ENCODE measurements around the gene CD8A. TPM values are rescaled to one million over a fixed set of nuclear protein-coding genes. Genes with fewer than 3 reads are reported as not detected.
"Not testable (repeated sequence)": the region's sequence is repeated elsewhere in the genome, so short reads cannot be mapped to it uniquely, and the experiment has no call there.

CD8A gene
- polyA plus RNA-seq (ENCODE audit: insufficient read length in 4 of 4) = 1 to 10 TPM in 1 of 4 donors, under 1 TPM in 3; 0.18 to 1.0 (median 0.21) TPM

DNA sequence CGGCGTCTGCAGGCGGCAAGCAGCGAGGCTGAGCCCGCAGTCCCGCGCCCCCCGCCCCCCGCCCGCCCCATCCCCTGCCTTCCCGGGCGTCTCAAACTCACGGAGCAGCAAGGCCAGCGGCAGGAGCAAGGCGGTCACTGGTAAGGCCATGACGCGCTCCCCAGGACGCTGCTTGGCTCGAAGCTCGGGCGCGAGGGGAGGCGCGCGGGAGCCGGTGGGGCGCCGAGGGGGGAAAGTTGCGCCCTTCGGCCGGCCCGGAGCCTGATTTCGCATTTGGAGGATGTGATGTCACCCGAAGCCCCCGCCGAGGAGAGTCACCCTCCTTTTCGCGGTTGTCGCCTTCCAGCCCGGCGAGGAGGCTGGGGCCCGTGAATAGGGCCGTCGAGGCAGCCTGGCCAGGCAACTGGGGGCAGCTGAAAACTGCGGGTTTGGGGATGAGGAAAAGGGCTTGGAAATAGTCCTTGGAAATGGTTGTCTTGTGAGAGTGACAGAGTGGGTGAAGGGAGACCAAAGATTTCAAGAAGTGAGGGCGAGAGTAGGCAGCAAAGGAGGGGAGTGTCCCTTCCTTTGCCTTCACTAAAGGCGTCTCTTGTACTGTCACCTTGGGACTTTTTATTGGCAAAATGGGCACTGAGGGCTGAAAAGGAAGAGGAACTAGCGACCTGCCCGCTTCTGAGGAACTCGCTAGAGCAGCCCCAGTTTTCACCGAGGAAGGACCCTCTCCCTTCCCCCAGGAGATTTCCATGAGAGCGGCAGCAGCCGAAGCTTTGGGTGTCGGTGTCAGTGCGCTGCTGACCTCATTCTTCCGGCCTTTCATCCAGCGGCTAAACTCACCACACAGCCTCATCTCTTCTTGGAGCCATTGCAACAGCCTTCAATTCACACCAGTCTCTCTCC lies at the start of gene CD8A:
CD8A (minus strand) TSS at position 238 of the 897 bp plus-strand sequence; CDS start at position 150, 88 bp downstream.
- no peak for DNase-seq (ENCODE audit: low read depth in 4 of 4, low spot score in 3 of 4)

DNA sequence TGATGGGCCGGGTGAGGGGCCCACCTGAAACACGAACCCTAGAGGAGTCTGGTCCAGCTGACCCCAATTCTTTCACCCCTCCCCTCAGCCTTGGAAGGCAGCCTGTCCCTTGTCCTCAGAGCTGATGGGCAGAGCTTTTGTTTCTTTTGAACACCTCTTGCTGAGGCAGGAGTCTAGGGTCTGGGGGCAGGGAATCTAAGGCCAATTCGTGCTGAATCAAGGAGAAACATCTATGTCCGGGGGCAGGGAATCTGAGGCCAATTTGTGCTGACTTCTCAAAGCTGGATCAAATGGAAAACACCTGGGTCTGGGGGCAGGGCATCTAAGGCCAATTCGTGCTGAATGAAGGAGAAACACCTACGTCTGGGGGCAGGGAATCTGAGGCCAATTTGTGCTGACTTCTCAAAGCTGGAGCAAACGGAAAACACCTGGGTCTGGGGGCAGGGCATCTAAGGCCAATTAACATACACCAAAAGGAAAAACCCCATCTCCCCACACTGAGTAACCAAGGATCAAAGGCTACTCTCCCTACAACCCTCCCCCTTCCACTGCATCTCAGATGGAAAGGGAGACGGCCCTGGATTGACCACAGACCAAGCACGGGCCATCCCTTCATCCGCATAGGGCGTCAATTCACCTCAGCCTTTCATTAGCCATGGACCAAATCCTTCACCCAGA lies 49.3 kb upstream of the CD8A start:
- DNase-seq (ENCODE audit: low read depth in 4 of 4, low spot score in 3 of 4) = not testable (repeated sequence)

DNA sequence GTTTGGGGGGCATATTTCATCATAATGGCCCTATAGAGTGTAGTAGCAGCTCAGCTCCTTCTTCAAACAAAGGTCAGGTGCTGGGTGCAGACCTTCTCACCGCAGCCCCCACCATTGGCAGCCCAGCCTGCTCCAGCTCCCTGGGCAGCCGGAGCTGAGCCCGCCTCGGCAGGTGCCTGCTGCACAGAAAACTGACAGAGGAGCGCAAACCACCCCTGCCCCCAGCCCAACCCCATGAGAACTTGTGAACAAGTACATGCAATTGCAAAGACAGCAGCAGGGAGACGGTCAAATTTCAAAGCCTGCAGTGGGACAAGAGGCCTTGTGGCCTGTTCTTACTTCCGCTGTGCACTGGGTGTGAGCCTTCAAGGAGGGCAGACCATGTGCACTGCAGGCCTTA lies 48.7 kb upstream of the CD8A start:
- not testable (repeated sequence) for DNase-seq (ENCODE audit: low read depth in 4 of 4, low spot score in 3 of 4)

DNA sequence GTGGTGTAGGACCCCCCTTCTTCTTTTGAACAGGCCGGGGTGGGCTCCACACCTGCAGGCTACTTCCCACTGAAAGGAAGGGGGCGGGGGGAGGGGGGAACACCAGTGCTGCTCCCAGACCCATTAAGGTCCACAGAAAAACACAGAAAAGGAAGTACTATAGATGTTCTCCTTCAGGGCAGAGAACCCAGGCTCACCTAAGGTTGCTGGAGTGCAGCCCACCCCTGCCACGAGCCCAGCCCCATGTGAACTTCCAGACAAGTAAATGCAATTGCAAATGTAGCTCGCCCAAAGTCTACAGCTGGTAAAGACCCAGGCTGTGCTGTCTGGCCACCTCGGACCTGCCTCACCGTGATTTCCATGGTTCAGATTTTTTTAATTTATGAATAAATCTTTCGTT lies 47.0 kb upstream of the CD8A start:
- DNase-seq (ENCODE audit: low read depth in 4 of 4, low spot score in 3 of 4) = not testable (repeated sequence)

DNA sequence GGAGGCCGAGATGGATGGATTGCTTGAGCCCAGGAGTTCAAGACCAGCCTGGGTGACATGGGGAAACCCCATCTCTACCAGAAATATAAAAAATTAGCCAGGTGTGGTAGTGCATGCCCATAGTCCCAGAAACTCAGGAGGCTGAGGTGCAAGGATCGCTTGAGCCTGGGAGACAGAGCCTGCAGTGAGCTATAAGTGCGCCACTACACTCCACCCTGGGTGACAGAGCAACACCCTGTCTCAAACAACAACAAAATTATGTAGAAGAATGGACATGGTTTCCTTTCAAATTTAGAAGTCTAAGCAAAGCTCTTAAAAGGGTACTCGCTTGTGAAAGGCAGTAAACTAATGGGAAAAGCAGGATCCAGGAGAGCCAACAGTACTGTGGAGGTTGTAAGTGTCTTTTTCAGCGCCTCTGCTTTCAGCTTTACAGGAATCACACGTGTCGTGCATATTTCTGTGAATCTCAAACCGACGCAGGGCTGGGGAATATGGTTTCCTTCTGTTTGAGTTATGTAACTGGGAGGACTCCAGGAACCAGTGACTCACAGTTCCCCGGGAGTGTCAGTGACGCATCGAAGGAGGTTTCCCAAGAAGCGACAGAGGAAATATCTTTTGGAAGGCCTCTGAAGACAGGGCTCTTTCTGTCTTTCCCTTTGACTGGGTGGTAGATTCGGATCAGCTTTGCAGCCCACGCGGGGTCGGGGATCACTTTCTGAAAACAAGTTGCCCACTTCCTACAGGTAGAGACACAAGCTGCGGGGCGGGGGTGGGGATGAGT lies 46.4 kb upstream of the CD8A start:
- not testable (repeated sequence) for DNase-seq (ENCODE audit: low read depth in 4 of 4, low spot score in 3 of 4)

DNA sequence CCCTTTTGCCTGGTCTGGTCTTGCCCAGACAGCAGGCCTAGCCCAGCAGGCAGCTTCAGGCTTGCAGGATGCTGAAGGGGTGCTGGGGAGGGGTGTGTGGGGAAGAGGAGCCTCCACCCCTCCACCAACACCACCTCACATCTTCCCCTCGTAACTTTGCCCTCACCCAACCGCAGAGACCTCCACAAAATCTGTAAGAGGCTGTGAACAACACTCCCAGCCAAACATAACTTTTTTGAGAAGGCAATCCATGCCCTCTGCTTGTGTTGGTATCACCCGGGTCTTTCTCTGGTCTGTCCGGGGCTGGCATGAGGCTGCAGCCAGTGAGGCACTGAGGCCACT lies 44.8 kb upstream of the CD8A start:
- DNase-seq (ENCODE audit: low read depth in 4 of 4, low spot score in 3 of 4) = not testable (repeated sequence)

DNA sequence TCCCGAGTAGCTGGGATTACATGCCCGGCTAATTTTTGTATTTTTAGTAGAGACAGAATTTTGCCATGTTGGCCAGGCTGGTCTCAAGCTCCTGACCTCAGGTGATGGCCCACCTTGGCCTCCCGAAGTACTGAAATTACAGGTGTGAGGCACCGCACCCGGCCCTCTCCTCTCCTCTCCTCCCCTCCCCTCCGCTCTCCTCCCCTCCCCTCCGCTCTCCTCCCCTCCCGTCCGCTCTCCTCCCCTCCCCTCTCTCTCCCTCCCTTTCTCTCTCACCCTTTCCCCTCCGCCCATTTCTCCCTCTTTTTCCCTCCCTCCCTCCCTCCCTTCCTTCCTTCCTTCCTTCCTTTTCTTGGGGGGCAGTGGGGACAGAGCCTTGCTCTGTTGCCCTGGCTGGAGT lies 42.6 kb upstream of the CD8A start:
- DNase-seq (ENCODE audit: low read depth in 4 of 4, low spot score in 3 of 4) = no peak

DNA sequence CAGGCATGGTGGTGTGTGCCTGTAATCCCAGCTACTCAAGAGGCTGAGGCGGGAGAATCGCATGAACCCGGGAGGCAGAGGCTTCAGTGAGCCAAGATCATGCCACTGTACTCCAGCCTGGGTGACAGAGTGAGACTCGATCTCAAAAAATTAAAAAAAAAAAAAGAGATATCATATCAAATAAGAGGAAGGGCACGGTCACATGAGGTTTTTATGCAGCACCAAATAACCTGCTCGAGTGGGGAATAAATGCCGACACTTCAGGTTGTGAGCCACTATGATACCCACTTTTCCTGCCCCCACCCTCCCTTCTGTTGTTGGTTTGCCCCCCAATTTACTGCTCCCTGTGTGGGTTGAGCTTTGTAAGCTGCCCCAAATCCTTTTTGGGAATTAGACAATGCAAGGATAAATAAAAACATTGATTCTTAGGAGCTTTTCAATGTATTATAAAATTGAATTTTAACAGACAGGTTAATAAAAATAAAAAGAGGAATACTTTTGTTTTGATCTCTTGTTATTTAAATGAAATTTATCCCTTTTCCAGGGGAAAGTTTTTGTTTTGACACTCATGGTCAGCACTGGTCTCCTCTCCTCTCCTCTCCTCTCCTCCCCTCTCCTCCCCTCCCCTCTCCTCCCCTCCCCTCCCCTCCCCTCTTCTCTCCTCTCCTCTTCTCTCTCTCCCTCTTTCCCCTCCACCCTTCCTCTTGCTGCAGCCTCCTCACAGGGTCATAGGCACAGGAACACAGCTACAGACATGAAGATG lies 41.8 kb upstream of the CD8A start:
- no peak for DNase-seq (ENCODE audit: low read depth in 4 of 4, low spot score in 3 of 4)

DNA sequence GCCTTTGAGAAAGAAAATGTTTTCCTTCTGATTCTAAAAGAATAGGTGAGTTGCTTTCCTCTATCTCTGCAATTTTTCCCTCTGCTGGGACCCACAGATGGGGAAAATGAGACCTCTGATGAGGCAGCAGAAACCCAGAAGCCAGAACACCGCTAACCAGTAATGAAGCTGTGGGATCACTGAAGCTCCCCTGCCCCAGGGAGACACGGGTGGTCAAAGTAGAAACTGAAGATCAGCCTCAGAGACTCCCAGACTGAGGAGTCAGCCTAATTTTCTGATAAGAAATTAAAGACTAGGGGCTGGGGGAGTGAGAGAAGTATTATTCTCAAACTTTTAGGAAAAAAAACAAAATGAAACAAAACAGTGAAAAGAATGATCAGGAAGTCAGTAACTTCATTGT lies 40.8 kb upstream of the CD8A start:
- no peak for DNase-seq (ENCODE audit: low read depth in 4 of 4, low spot score in 3 of 4)

DNA sequence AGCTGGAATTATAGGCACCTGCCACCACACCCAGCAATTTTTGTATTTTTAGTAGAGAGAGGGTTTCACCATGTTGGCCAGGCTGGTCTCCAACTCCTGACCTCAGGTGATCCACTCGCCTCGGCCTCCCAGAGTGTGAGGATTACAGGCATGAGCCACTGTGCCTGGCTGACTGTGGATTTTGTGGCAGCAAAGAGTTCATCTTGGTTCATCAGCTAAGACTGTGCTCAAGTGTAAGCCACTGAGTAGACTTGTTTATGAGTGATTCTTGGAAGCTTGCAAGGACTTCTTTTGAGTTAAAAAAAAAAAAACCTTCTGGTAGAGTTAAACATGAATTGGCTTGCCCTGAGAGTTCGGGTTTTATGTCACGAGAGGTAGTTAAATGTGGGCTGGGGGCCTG lies 36.2 kb upstream of the CD8A start:
- no peak for DNase-seq (ENCODE audit: low read depth in 4 of 4, low spot score in 3 of 4)

DNA sequence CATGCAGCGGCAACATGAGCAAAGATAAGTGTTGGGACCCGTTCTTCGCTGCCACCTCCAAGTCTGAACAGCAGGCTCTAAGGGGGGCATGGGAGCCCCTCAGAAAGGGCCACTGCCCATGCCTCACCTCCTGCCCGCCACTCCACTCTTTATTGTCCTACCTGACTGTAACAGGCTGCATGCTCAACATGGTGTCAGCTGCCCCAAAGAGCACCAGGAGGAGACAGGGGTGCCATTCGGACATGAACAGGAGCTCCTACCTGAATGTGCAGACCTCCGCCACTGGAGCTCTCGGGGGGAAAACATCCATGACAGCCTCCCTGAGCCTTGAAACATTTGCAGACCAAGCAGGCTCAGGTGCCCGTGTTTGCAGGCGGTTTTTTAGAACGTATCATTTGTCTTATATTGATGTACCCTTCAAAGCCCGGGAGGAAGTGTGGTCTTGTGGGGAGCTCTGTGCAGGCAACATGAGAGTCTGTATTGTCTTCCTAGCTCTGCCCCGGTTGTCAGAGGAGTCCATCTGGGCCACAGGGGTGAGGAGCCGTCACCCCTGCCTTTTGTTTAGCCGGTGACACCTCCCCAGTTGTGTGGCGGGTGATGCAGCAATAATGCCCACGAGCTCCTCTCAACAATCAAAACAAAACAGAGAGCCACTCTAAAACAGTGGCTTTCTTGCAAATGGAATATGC lies 35.1 kb upstream of the CD8A start:
- DNase-seq (ENCODE audit: low read depth in 4 of 4, low spot score in 3 of 4) = no peak

DNA sequence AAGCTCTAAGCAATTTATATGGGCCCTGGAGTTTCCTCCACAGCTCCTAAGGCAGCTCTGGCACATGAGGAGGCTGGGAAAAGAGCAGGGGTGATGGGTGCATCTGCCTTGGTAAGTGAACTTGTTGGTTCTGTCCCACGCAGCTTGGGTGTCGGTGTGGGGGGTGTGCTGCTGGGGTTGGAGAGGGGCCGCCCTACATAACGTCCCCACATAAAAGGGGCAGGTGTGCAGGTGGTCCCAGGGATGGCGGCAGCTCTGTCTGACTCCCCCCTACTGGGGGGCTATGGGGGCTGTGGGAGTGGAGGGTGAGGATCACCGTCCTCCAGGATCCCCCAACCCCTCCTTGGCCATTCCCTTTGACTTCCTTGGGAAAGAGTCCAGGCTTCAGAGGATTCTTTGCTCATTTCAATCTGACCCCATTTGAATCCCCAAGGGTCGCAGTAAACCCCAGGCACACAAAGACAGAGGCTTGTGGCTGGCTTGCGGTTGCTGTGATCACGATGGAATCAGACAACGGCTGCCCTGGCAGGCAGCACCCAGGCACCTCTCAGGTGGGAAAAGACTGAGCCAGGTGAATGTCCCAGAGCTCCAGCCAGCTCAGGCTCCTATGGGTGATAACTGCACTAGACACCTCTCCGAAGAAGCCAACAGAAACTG lies 34.5 kb upstream of the CD8A start:
- no peak for DNase-seq (ENCODE audit: low read depth in 4 of 4, low spot score in 3 of 4)

DNA sequence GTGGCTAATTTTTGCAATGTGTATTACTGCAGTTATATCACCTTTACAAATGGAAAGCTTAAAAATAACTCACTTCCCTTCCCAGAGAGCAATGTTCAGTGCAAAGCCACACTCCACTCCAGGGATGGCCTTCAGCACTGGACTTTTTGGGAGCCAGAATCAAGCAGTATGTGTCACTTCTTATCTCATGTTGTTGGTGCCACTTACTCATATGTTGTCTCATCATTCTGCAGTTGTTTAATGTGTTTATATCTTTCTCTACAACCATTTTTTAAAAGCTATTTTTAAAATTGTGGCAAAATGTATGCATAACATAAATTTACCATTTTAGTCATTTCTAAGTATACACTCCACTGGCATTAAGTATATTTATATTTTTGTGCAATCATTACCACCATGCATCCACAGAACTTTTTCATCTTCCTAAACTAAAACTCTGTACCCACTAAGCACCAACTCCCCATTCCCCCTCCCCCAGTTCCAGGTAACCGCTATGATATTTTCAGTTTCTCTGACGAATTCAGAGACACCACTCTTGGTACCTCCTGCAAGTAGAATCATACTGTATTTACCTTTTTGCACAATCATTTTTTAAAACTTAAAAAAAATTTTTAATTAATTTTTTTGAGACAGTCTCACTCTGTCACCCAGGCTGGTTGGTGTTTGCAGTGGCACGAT lies 32.1 kb upstream of the CD8A start:
- DNase-seq (ENCODE audit: low read depth in 4 of 4, low spot score in 3 of 4) = no peak

DNA sequence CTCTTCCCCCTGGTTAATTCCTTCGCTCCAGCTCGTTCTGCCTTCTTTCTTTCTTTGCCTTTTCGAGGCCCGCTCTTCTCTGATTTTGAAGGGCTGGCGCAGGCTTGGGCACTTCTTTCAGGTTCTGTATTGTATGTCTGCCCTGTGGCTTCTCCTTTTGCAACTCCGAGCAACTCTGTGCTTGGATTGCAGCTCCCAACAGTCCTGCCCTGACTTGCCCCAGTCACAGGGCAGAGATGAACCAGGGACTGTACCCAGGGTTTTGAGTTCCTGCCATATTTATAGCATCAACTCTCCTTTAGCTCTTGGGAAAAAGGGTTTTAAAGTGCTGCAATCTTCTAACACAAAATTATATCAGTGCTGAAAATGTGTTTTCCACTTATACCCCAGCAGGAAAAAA lies 31.1 kb upstream of the CD8A start:
- no peak for DNase-seq (ENCODE audit: low read depth in 4 of 4, low spot score in 3 of 4)

DNA sequence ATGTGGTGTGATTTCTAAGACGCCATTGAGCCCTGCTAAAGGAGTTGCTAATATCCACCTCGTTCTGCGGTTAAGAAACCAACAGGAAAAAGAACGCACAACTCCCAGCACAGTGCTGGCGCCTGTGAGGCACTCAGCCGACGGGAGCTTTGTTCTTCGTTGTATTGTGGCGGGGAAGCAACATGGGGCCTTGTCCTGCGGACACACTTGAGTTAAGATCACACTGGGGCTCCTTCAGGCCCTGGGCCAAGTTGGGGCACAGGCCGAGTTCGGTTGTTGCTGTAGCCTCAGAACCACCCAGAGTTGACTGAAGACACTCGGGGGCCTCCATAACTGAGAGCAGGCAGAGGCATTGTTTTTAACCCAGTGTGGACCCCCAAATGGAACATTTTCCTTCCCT lies 30.6 kb upstream of the CD8A start:
- no peak for DNase-seq (ENCODE audit: low read depth in 4 of 4, low spot score in 3 of 4)

DNA sequence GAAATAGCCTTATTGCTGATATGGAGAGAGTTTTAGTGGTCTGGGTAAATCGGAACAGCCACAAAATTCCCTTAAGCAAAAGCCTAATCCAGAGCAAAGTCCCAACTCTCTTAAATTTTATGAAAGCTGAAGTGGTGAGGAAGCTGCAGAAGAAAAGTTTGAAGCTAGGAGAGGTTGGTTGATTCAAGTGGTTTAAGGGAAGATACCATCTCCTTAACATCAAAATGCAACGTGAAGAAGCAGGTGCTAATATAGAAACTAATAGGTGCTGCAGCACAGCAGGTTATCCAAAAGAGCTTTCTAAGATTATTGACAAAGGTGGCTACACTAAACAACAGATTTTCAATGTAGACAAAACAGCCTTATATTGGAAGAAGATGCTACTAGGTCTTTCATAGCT lies 28.2 kb upstream of the CD8A start:
- no peak for DNase-seq (ENCODE audit: low read depth in 4 of 4, low spot score in 3 of 4)

DNA sequence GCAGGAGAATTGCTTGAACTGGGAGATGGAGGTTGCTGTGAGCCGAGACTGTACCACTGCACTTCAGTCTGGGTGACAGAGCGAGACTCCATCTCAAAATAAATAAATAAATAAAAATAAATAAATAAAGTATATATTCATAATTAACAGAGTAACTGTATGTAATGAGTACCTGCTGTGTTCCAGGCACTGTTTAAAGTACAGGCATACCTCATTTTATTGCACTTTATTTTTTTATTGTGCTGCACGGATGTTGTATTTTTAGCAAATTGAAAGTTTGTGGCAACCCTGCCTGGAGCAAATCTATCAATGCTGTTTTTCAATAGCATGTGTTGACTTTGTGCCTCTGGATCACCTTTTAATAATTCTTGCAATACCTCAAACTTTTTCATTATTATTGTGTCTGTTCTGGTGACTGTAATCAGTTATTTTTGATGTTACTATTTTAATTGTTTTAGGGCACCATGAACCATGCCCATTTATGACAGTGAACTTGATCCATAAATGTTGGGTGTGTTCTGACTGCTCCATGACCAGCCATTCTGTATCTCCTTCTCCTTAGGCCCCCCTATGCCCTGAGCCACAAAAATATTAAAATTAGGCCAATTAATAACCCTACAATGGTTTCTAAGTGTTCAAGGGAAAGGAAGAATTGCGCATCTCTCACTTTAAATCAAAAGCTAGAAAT lies 27.5 kb upstream of the CD8A start:
- DNase-seq (ENCODE audit: low read depth in 4 of 4, low spot score in 3 of 4) = no peak

DNA sequence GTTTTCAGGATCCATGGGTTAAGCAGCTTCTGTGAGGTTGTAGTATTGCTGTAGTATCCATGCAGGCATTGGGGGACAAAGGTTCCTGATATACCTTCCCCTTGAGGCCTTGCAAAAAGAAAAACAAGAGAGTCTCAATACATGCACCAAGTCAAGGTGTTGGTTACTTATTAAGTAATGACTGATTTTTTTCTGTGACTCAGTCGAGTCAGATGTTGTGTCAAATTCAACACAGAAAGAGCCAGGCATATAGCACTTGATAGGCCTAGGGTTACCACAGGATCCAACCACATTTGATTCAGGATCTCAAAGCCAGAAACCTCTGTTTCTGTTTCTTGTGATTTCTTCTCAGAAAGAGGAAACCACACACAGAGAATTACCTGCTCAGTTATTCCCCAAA lies 24.9 kb upstream of the CD8A start:
- no peak for DNase-seq (ENCODE audit: low read depth in 4 of 4, low spot score in 3 of 4)
